Endometrial microvascular endothelial cells (primary cell): ENCODE data around the gene NIPBL. TPM values are rescaled to one million over a fixed set of nuclear protein-coding genes. Genes with fewer than 3 reads are reported as not detected.
"Not testable (repeated sequence)": the region's sequence is repeated elsewhere in the genome, so short reads cannot be mapped to it uniquely, and the experiment has no call there.

Experiments
- in situ Hi-C: cut with HindIII; loops from 2 replicates; pipeline ENCODE4 v1.10.0; 2017; ENCODE audit warnings: low sequenced_read_pairs, low pct_unique_long_range_greater_than_20kb; ENCODE audit errors: inconsistent ontology term
- total RNA-seq: library from RNA; depleted of rRNA; stranded (reverse); fragments of >200 nt; gene quantifications from one replicate; pipeline ENCODE4 v1.2.3, GENCODE V29; 2015; ENCODE audit errors: inconsistent ontology term

The NIPBL gene
- total RNA-seq, 1 donor from 2014 or later: 22.5 TPM

DNA sequence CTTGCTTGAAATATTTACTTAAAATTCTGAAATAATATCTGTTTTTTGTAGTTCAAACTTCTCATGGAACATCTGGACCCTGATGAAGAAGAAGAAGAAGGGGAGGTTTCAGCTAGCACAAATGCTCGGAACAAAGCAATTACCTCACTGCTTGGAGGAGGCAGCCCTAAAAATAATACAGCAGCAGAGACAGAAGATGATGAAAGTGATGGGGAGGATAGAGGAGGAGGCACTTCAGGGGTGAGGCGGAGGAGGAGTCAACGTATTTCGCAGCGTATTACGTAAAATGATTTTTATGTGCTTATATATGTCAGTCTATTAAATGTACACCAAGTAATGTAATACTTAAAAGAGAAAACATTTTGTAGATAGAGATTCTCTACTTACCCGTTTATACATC is 187.2 kb downstream of the NIPBL start:
- in situ Hi-C loops: no loop called here

DNA sequence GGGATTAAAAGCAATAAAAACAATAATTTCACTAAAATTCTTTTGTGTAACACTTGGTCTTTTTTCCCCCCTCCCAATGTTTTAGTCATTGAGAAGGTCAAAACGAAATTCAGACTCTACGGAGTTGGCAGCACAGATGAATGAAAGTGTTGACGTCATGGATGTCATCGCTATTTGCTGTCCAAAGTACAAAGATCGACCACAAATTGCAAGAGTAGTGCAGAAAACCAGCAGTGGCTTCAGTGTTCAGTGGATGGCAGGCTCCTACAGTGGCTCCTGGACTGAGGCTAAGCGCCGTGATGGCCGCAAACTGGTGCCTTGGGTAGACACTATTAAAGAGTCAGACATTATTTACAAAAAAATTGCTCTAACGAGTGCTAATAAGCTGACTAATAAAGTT is 187.9 kb downstream of the NIPBL start:
- in situ Hi-C loops: no loop called here

DNA sequence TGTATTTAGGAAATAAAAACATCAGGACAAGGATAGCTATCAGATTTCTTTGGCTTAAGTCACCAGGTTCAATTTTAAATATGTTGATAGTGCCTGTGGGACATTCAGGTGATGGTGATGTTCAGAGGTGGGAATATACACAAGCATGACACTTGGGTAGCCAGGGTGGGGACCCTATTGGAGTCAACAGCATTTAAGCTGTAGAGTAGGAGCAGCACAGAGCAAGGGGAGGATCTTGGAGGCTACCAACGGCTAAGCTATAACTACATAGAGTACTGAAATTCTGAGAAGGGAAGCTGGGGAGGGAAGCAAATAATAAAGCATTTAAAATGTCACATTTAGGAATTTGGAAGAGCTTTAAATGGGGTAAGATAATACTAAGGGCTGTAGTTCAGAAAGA is 194.9 kb downstream of the NIPBL start:
- in situ Hi-C loops: no loop called here

DNA sequence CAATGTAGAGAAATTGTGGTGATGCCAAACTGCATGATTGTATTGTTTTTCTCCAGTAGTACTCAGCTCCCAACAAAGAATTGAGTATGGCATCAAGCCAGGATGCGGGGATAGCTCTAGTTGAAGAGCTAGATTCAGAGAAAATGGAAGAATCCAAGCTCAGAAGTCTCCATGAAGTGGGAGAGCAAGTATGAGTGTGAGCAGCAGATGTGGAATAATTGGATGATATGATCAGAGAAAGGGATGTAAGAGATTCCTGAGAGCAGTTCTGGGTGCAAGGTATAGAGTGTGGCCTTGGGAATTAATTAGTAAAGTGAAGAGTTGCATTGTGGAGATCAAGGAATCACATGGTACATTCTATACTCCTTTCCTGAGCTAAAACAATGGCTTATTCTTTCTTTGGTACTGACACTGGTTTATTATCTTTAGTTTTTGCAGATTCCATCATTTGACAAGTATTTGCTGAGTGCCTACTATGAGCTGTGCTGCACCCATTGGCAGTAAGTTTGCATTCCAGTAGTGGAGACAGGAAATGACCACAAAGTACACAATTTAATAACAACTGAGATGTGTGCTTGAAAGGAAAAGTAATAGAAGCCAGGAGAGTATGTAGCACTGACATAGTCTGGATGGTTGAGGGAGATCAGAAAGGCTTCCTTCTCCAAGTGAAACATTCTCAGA is 195.5 kb downstream of the NIPBL start:
- in situ Hi-C loops: no loop called here

DNA sequence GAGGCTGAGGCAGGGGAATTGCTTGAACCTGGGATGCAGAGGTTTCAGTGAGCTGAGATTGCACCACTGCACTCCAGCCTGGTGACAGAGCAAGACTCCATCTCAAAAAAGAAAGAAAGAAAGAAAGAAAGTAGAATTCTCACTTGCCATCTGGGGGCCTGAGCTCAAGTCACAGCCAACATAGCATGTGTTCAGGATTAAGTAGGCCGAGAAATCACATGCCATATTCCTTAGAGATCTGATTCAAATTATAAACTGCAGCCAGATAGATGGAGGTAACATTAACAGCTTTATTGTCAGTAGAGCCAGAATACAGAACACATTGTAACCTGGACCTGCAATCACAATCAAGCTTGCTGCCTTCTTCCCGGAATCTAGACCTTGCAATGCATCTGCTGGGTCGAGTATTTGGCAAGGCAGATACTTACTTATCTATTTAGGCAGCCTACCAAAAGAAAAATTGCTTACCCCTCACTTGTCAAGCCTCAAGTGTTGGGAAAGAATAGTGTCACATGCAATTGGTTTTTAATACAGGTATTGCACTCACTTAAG is 198.9 kb downstream of the NIPBL start:
- in situ Hi-C loops: no loop called here

DNA sequence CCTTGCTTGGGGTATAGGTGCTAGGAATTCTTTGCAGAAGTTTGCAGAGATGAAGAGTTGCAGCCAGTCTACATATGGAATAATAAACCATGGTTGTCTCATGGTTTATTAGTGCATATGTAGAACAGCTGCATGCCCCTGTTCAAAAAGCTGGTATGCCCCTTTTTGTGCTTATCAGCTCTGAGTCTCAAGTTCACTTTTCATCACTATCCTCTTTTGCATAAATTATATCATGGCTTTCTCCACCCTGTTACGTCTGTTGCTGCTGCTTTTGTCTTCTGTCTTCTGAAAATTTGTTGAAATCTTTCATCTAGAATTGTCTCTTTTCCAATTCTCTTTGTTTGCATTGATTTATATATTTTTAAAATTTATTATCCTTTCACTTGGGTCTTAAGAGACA is 200.6 kb downstream of the NIPBL start:
- in situ Hi-C loops: no loop called here

DNA sequence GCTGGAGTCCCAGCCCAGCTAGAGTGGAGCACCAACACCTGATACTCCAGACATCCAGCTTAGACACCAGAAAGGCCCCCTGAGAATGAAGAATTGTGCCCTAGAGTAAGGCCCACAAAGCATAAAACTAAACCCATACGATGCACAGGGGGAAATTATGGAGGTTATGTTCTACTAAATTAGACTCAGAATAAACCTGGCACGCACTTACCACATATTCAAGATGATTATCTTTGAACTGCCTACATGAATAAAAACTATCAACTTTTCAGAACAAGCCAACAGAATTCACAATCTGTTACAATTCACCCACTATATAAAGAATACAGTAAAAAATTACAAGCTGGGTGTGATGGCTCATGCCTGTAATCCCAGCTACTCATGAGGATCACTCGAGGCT is 204.1 kb downstream of the NIPBL start:
- in situ Hi-C loops: no loop called here

DNA sequence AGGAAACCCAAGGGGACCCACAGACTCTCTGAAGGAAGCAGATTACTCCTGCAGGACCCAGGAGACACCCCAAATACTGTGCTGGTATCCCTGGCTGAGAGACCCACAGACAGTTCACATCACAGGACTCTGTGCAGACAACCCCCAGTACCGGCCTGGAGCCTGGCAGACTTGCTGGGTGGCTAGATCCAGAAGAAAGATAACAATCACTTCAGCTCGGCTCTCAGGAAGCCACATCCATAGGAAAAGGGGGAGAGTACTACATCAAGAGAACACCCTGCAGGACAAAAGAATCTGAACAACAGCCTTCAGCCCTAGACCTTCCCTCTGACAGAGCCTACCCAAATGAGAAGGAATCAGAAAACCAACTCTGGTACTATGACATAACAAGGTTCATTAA is 206.4 kb downstream of the NIPBL start:
- in situ Hi-C loops: not testable (repeated sequence)

DNA sequence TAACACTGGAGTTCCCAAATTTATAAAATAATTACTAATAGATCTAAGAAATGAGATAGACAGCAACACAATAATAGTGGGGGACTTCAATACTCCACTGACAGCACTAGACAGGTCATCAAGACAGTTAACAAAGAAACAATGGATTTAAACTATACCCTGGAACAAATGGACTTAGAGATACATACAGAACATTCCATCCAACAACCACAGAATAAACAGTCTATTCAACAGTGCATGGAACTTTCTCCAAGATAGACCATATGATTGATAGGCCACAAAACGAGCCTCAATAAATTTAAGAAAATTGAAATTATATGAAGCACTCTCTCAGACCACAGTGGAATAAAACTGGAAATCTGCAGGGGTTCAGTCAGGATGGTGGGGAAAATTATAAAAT is 209.5 kb downstream of the NIPBL start:
- in situ Hi-C loops: not testable (repeated sequence)

DNA sequence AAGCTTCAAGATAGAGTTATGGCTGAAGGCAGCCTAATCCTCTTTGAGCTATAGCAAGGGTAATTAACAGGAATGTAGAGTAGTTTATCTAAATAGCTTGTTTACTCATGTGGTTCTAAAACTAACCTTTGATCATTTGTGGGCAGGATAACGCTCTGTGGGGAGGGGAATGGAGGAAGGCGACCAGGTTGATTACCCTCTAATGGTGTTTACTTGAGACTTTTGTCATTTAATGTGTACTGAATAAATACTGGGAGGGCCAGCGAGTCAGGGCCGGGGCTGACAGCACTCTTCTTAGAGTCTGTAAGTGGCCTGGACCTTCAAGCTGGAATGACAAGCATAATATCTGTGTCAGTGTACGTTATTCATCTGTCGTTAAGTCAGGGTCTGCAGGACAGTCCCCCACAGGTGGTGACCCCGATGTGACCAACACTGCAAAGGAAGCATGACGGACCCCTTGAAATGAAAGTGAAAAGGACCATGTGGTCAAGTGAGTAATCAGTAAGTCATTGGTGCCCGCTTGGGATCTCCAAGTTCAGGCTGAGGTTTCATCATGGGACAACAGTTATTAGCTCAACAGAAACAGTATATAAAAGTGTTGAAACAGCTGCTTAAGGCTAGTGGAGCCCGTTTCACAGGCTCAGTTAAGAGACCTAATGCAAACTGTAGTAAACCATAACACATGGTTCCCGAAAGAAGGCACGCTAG is 210.1 kb downstream of the NIPBL start:
- in situ Hi-C loops: no loop called here

DNA sequence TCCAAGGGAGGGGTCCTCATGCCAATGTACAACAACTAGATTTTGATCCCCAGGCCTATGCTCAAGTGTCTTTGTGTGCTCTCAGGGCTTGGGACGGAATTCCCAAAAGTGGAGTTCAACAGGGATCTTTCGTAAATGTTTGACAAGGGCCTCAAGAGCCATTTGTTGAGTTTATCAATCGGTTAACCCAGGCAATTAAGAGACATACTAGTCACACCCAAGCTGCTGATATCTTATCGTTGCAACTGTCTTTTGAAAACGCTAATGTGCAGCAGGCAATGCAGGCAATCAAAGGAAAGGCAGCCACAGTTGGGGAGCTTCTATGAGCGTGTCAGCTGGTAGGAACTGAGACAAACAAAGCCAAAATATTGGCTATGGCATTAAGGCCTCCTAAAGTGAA is 211.4 kb downstream of the NIPBL start:
- in situ Hi-C loops: no loop called here

DNA sequence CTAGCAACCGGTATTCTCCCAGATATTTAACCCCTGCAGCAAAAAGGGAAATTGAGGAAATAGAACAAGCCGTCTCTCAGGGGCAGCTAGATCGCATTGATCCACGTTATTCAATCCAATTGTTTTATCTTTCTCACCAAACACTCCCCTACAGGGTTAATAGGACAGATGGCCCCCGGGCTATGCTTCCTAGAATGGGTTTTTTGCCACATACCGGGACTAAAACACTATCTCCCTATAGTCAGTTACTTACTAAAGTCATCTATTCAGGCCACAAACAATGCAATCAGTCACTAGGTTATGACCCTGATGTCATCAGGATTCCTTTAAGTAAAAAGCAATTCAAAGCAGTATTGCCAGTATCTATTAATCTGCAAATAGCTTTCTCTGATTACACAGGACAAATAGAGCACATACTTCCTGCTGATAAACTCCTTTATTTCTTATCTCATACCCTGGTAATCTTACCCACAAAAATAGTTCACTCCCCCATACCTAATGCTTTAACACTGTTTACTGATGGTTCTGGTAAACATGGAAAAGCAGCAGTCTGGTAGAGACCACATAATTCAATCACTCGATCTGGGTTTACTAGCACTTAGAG is 213.7 kb downstream of the NIPBL start:
- in situ Hi-C loops: no loop called here

DNA sequence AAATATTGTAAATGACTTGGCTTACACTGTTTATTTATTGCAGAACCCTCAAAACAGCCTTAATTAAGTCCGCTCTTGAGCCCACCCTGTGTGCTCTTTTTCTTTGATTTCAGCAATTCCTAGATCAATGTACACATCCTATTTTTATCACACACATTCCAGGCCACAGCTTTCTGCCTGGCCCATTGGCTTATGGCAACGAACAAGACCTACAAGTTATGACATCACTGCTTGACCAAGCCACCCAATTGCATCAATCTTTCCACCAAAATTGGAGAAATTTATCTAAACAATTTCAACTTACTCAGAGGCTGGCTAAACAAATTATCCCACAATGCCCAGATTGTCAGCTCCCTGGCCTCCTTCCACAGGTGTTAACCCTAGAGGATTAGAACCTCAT is 214.2 kb downstream of the NIPBL start:
- in situ Hi-C loops: no loop called here

DNA sequence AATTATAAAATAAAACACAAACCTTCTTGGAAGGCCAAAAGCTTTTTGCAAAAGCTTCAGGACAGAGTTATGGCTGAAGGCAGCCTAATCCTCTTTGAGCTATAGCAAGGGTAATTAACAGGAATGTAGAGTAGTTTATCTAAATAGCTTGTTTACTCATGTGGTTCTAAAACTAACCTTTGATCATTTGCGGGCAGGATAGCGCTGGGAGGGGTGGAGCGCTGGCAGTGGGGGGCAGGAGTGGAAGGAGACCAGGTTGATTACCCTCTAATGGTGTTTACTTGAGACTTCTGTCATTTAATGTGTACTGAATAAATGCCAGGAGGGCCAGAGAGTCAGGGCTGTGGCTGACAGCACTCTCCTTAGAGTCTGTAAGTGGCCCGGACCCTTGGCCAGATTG is 217.2 kb downstream of the NIPBL start:
- in situ Hi-C loops: not testable (repeated sequence)

DNA sequence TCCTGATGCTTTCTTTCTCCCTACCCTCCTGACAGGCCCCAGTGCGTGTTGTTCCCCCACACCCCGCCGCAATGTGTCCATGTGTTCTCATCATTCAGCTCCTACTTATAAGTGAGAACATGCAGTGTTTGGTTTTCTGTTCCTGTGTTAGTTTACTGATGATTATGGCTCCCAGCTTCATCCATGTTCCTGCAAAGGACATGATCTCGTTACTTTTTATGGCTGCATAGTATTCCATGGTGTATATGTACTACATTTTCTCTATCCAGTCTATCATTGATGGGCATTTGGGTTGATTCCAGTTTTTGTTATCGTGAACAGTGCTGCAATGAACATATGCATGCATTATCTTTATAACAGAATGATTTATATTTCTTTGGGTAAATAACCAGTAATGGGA is 222.7 kb downstream of the NIPBL start:
- in situ Hi-C loops: not testable (repeated sequence)

DNA sequence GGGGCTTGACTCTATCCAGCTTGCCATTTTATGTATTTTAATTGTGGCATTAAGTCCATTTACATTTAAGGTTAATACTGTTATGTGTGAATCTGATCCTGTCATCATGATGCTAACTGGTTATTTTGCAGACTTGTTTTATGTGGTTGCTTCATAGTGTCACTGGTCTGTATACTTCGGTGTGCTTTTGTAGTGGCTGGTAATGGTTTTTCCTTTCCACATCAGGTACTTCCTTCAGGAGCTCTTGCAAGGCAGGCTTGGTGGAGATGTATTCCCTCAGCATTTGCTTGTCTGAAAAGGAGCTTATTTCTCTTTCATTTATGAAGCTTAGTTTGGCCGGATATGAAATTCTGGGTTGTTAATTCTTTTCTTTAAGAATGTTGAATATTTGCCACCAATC is 226.7 kb downstream of the NIPBL start:
- in situ Hi-C loops: no loop called here

DNA sequence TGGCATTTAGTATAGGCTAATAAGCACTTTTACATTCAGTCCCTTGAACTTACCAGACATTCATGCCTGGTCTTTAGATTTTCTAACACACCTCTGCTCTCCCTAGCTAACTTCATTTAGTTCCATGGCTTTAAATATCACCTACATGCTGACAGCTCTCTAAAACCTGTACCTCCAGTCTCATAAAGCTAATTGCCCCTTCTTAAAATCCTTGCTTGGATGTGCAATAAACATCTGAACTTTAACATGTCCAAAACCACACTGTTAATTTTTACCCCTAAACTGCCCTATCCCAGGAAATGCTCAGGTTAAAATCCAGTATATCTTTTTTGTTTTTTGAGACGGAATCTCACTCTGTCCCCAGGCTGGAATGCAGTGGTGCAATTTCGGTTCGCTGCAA is 232.8 kb downstream of the NIPBL start:
- in situ Hi-C loops: no loop called here

DNA sequence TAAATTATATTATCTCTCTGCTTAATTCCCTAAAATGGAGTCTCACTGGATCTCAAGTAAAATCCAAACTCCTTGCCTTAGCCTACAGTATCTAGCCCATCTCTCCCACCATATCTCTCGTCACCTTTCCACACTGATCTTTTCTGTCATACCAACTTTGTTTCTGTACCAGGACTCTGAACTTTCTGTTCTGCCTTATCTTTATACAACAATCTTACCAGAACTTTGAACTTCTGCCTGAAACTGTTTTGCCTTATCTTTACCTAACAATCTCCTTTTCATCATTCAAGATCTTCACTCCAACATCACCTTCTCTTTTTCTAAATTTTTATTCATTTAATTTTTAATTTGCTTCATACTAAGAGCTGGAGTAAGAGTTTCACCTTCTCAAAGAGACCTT is 233.6 kb downstream of the NIPBL start:
- in situ Hi-C loops: no loop called here

DNA sequence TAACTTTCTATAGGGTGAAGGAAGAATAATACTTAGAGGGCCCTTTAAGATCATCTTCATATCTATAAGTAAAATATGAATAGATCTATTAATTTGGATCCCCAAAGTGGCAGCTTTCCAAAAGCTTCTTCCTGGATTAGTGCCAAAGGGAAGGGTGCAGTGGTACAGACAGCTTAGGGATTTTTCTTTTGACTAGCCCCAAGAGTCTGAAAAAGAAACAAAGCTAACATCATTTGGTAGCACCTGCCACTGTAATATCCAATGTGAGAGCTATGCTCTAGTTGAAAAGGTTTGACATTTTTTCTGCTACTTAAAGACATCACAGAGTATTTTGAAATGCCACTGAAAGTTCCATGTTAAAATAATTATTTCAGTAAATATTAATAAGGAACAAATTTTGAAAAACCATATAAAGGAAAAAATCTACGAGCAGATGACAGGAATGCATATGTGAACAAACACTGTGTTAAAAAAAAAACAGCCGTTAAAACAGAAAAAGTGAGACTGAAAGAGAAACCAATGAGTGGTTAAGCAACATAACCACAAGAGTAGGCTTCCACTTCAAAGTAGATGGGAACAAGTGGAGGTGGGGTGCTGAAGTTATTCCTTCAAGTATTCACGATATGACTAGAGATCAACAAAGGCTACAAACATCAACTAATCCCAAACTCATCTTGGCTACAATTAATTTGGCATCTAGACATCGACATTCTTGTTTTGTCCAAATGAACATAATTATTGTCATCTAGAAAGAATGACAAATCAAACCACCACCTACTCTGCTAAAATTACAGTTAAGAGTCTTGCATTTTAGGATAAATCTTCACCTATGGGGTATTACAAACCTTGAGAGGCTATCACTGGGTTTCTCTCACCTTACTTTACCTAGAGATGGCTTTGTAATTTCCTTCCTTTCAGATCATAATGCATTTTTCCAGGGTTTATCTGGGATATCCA is 235.1 kb downstream of the NIPBL start:
- in situ Hi-C loops: no loop called here
